ENCODE data around the gene KMO. TPM values are rescaled to one million over a fixed set of nuclear protein-coding genes. Genes with fewer than 3 reads are reported as not detected.

Gene KMO
- total and polyA plus RNA-seq, 2 of the 4 experiments (the other 2 are of a cell fraction), result not detected

- Histone ChIP-seq H2BK5ac (ENCODE audit: low read depth, low read length, poor library complexity, severe bottlenecking) (no peak overlapping the region), H2AK9ac (replicated peaks; ENCODE audit: low read depth, low read length, poor library complexity) (no peak overlapping the region), H2AFZ (replicated peaks; ENCODE audit: low read length, poor library complexity) (no peak overlapping the region), H3K23ac (ENCODE audit: low read depth, low read length) (no peak overlapping the region), H2BK20ac (ENCODE audit: low read depth, low read length) (no peak overlapping the region), H3K9me3 (ENCODE audit: control insufficient read depth, insufficient read depth, low read length) (no peaks in the 10 kb centered on the region), H3K9ac (ENCODE audit: low read depth, low read length) (no peak overlapping the region), H3K4me2 (ENCODE audit: low read depth, low read length) (no peak overlapping the region), H3K27ac (ENCODE audit: insufficient read depth, low read length) (no peak overlapping the region), H4K8ac (ENCODE audit: low read depth in 2 of 2, low read length in 2 of 2) (no peak overlapping the region), H4K20me1 (ENCODE audit: insufficient read depth, low read length) (no peaks in the 10 kb centered on the region), H2BK15ac (ENCODE audit: low read depth, low read length) (no peak overlapping the region), H3K9me1 (ENCODE audit: insufficient read depth, low read length) (no peaks in the 10 kb centered on the region), H3K27me3 (ENCODE audit: control insufficient read depth, insufficient read depth, low read length) (peaks cover 16% of the 10 kb centered on the region), H3K36me3 (ENCODE audit: control insufficient read depth, insufficient read depth, low read length) (no peaks in the 10 kb centered on the region), H4K91ac (ENCODE audit: insufficient read depth, low read depth, low read length) (no peak overlapping the region), H3K4ac (ENCODE audit: low read depth, low read length) (no peak overlapping the region), H2BK120ac (ENCODE audit: low read depth, low read length) (no peak overlapping the region), H3K79me1 (ENCODE audit: low read depth in 1 of 2, low read length in 2 of 2) (peaks cover 5 to 10% of the 10 kb centered on the region in 2 experiments; a peak in 2 of 4 replicates), H2AK5ac (ENCODE audit: low read depth, low read length) (no peak overlapping the region), H3K18ac (ENCODE audit: low read depth, low read length) (no peak overlapping the region), H3K4me3 (ENCODE audit: insufficient read depth, low read depth, low read length) (no peak overlapping the region), H3K56ac (ENCODE audit: extremely low read depth, insufficient read depth, low read length) (no peak overlapping the region), H3K4me1 (ENCODE audit: control insufficient read depth, insufficient read depth, low read length) (no peaks in the 10 kb centered on the region), H3K14ac (replicated peaks; ENCODE audit: low read depth, low read length) (no peak overlapping the region), H4K5ac (ENCODE audit: low read depth, low read length) (no peak overlapping the region)
- in situ Hi-C loops (cut with MboI; ENCODE audit: low sequenced_read_pairs) (loop anchor here (5.0 to 25.0 kb wide), 2 partner anchors 316 to 1334 kb away; no protein-coding TSS in a partner anchor), intact Hi-C loops (cut with micrococcal nuclease) (no loop called here), dilution Hi-C loops (cut with HindIII; ENCODE audit: low sequenced_read_pairs, unreplicated experiment) (no loop called here)
- TF ChIP-seq POLR2A (IDR thresholded peaks at IDR 0.05; ENCODE audit: low read depth, low read length) (no peak), MAZ (IDR thresholded peaks at IDR 0.05; ENCODE audit: borderline replicate concordance, low read depth, low read length) (no peak), MXI1 (IDR thresholded peaks at IDR 0.05; ENCODE audit: borderline replicate concordance, low read depth, low read length) (no peak), CEBPB (IDR thresholded peaks at IDR 0.05; ENCODE audit: low read depth, low read length) (no peak), CHD1 (IDR thresholded peaks at IDR 0.05; ENCODE audit: low read depth, low read length) (no peak), RFX5 (IDR thresholded peaks at IDR 0.05; ENCODE audit: low read depth, low read length) (no peak), ELK1 (IDR thresholded peaks at IDR 0.05; ENCODE audit: borderline replicate concordance, low read depth, low read length) (no peak), USF2 (IDR thresholded peaks at IDR 0.05; ENCODE audit: low read depth, low read length) (no peak), BHLHE40 (IDR thresholded peaks at IDR 0.05; ENCODE audit: low read depth, low read length) (no peak)
- ChIA-PET POLR2A (ENCODE audit: unreplicated experiment) (no interaction called here), CTCF (no interaction called here)
- WGBS, 2 experiments (ENCODE audit: extremely low coverage in 2 of 2, insufficient read length in 1 of 2), result no CpG with 5 or more reads among the region's 2 CpGs
- no TSS peak for BruUV-seq (replicated peaks)
- ATAC-seq (ENCODE audit: low read depth) (no peak), DNase-seq (no peak)
Observed at GRCh38 chr1:241521718-241522117, 10.5 kb upstream of the KMO start.

All from IMR-90 (cell line).